Adrenal gland (tissue), 12 donors: ENCODE measurements around the gene DYNC1LI1. TPM values are rescaled to one million over a fixed set of nuclear protein-coding genes. Genes with fewer than 3 reads are reported as not detected.

ENCODE experiments used
- DNase-seq, 7 donors: peaks; one replicate each; pipeline ENCODE4 v3.0.0-alpha.2; 2019 to 2020
- H3K27ac ChIP-seq, 5 donors: fragments of 200-600 bp; sonication (generic) in 4 of 5; 1 replicate in 3 of 5; 2 replicates in 2 of 5; pipeline versions ENCODE4 v1.5.1 to v1.8.0; 2016 to 2020; ENCODE audit warnings: mild to moderate bottlenecking in 1 of 5
- H3K27me3 ChIP-seq: fragments of 200-600 bp; 2 replicates; pipeline ENCODE4 v1.8.0; 2021
- H3K36me3 ChIP-seq, 2 donors: fragments of 200-600 bp; replicated peaks in 1 of 2; 1 replicate in 1 of 2; 2 replicates in 1 of 2; pipeline versions ENCODE4 v1.5.1 to v1.8.0; 2018 to 2022
- H3K4me1 ChIP-seq, 2 donors: fragments of 200-600 bp; replicated peaks in 1 of 2; 1 replicate in 1 of 2; 2 replicates in 1 of 2; pipeline versions ENCODE4 v1.5.1 to v1.8.0; 2018 to 2021
- H3K4me3 ChIP-seq, 4 donors: fragments of 200-600 bp; sonication (generic) in 3 of 4; one replicate each; pipeline ENCODE4 v1.5.1; 2016 to 2018
- H3K9me3 ChIP-seq, 3 donors: fragments of 200-600 bp; sonication (generic) in 1 of 3; replicated peaks in 1 of 3; 1 replicate in 2 of 3; 2 replicates in 1 of 3; pipeline versions ENCODE4 v1.5.1 to v1.8.0; 2016 to 2021
- CTCF ChIP-seq, 6 experiments: fragments of 450-650 bp in 4 of 6; fragments of 200-600 bp in 2 of 6; sonication (generic) in 1 of 6; IDR thresholded peaks; 1 replicate in 5 of 6; 2 replicates in 1 of 6; pipeline versions ENCODE4 v1.5.1 to v1.8.0; 2016 to 2021; ENCODE audit warnings: antibody characterized with exemption in 6 of 6, mild to moderate bottlenecking in 2 of 6, moderate library complexity in 1 of 6
- POLR2A ChIP-seq, 2 donors: fragments of 450-650 bp; IDR thresholded peaks; one replicate each; pipeline ENCODE4 v1.6.1; 2017; ENCODE audit warnings: antibody characterized with exemption in 2 of 2, mild to moderate bottlenecking in 2 of 2, moderate library complexity in 1 of 2
- WGBS, 4 donors: extraction: QIAGEN DNeasy Blood & Tissue Kit in 2 of 4; methylation state at CpG; one replicate each; pipeline versions ENCODE4 v1.1.5 to v1.1.7; 2013 to 2017; 5-methylcytosine and 5-hydroxymethylcytosine counted together
- intact Hi-C, 2 donors: fragments of 100-400 bp; cut with DNase I; formaldehyde crosslinking; loops; one replicate each; pipeline versions ENCODE4 v1.14.1 to v1.15.0; 2022 to 2023
- polyA plus RNA-seq, 3 donors: library from polyadenylated mRNA; stranded (reverse); fragments of 200-250 nt in 2 of 3; fragments of 350-450 nt in 1 of 3; fragmentation: Illumina TruSeq in 1 of 3; extraction: RNeasy Lipid Tissue Mini Kit (QIAGEN cat#74804) in 1 of 3; gene quantifications; one replicate each; pipeline ENCODE4 v1.2.3, GENCODE V29; 2013 to 2014
- total RNA-seq, 9 donors: library from RNA; depleted of rRNA in 4 of 9; stranded (reverse); fragments of >200 nt in 4 of 9; fragments of 120-200 nt in 1 of 9; fragmentation: NEBNext Ultra II Directional in 1 of 9; extraction: Animal tissue kit (Norgen Biotek cat#: 25700) in 1 of 9; gene quantifications; one replicate each; pipeline versions ENCODE4 v1.1.0 to v1.2.4, GENCODE V29; 2013 to 2023
- donor health status: healthy with polysubstance abuse.
- donor health status: Bipolar disorder and iron deficiency.
- donor health status: DM: yes; HTN: yes; CAD: no.
- donor health status: DM: no; HTN: no; CAD: no.
- donor health status: DM: no; HTN: no; CAD: no.
- donor health status: DM: yes; HTN: yes; CAD: no.

The DYNC1LI1 gene
- total and polyA plus RNA-seq, 12 donors: 9.8 to 63.7 (median 18.1) TPM

GRCh38 chr3:32495609-32496008 is 75.0 kb downstream of the DYNC1LI1 start:
- Histone ChIP-seq H3K27ac (no peak overlapping the region), H3K9me3 (no peaks in the 10 kb centered on the region), H3K4me3 (no peak overlapping the region), H3K27me3 (no peaks in the 10 kb centered on the region), H3K4me1 (peaks cover 10 to 14% of the 10 kb centered on the region in 2 donors), H3K36me3 (no peaks in the 10 kb centered on the region)
- no peak for DNase-seq
- TF ChIP-seq CTCF (IDR thresholded peaks at IDR 0.05): no peak
- no peak for TF ChIP-seq POLR2A (IDR thresholded peaks at IDR 0.05)
- intact Hi-C loops: no loop called here
- 82 to 90% (median 84%) methylated on average over 2 of the region's 2 CpGs for WGBS, 4 donors

GRCh38 chr3:32495085-32495484 is 75.6 kb downstream of the DYNC1LI1 start:
- intact Hi-C loops: no loop called here
- no peak overlapping the region for H3K4me3 ChIP-seq
- no peaks in the 10 kb centered on the region for H3K27me3 ChIP-seq
- no peak for DNase-seq
- H3K4me1 ChIP-seq: peaks cover 6 to 10% of the 10 kb centered on the region in 2 donors
- no peak for TF ChIP-seq POLR2A (IDR thresholded peaks at IDR 0.05)
- no peak for TF ChIP-seq CTCF (IDR thresholded peaks at IDR 0.05)
- H3K9me3 ChIP-seq: no peaks in the 10 kb centered on the region
- no peaks in the 10 kb centered on the region for H3K36me3 ChIP-seq
- H3K27ac ChIP-seq: no peak overlapping the region

GRCh38 chr3:32493437-32494414 is 76.9 kb downstream of the DYNC1LI1 start:
- 47 to 60% (median 57%) methylated on average over 3 of the region's 3 CpGs for WGBS, 4 donors
- Histone ChIP-seq H3K4me3 (no peak overlapping the region), H3K27ac (no peak overlapping the region), H3K4me1 (peaks cover 6 to 10% of the 10 kb centered on the region in 2 donors), H3K36me3 (no peaks in the 10 kb centered on the region), H3K9me3 (no peaks in the 10 kb centered on the region), H3K27me3 (no peaks in the 10 kb centered on the region)
- no peak for DNase-seq
- intact Hi-C loops: no loop called here
- TF ChIP-seq CTCF (IDR thresholded peaks at IDR 0.05) (no peak), POLR2A (IDR thresholded peaks at IDR 0.05) (no peak)

- 73 to 94% (median 89%) methylated on average over 3 of the region's 3 CpGs for WGBS, 4 donors
- Histone ChIP-seq H3K9me3 (no peaks in the 10 kb centered on the region), H3K27me3 (no peaks in the 10 kb centered on the region), H3K36me3 (no peaks in the 10 kb centered on the region), H3K4me3 (no peak overlapping the region), H3K27ac (no peak overlapping the region), H3K4me1 (peaks cover 6 to 10% of the 10 kb centered on the region in 2 donors)
- intact Hi-C loops: no loop called here
- TF ChIP-seq POLR2A (IDR thresholded peaks at IDR 0.05) (no peak), CTCF (IDR thresholded peaks at IDR 0.05) (no peak)
- DNase-seq: no peak
Observed at GRCh38 chr3:32492684-32493436, 77.8 kb downstream of the DYNC1LI1 start.
